Activated CD8-positive, alpha-beta memory T cell treated with anti-CD3 and anti-CD28 coated beads for 48 hours (primary cell): ENCODE data around the gene APLF.
"Not testable (repeated sequence)": the region's sequence is repeated elsewhere in the genome, so short reads cannot be mapped to it uniquely, and the experiment has no call there.

Experiments used
- DNase-seq, 3 experiments: peaks; one replicate each; pipeline ENCODE4 v3.0.0-alpha.2; 2020; ENCODE audit warnings: low read depth in 2 of 3, low spot score in 2 of 3

APLF gene

GRCh38 chr2:68527343-68528081, 60.1 kb downstream of the APLF start:
- DNase-seq: not testable (repeated sequence)

GRCh38 chr2:68529156-68529555, 61.8 kb downstream of the APLF start:
- DNase-seq: not testable (repeated sequence)

GRCh38 chr2:68529651-68530050, 62.3 kb downstream of the APLF start:
- not testable (repeated sequence) for DNase-seq

GRCh38 chr2:68536000-68536399, 68.6 kb downstream of the APLF start:
- no peak for DNase-seq

- DNase-seq: no peak
These were observed 69.6 kb downstream of the APLF start for GRCh38 chr2:68537011-68537410.

DNA sequence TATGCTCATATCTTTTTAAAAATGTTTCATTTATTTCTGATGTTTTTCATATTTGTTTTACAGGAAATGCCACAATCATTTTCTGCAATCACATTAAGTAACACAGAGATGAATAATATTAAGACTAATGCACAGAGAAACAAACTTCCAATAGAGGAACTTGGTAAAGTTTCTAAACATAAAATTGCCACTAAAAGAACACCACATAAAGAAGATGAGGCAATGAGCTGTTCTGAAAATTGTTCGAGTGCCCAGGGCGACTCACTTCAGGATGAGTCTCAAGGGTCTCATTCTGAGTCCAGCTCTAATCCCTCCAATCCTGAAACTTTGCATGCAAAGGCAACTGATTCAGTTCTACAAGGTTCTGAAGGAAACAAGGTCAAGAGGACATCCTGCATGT, 70.4 kb downstream of the APLF start:
- DNase-seq: no peak

DNA sequence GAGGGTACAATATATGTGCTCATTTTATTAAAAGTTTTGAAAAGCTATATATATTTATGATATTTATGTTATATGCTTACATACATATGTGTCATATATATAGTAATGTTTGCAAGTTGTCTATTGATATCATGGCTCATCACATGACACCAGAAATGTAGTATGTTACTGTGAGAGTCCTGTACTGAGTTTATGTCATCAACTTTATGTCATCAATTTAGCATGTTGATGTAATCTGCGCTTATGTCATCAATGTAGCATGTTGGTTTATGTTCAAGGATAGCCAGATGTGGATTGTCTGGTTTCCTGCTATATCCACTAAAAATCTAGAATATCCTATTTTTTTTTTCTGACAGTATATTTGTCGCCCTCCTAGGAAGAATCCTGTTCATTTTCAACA, 77.4 kb downstream of the APLF start:
- DNase-seq: no peak

- no peak for DNase-seq
These were observed 81.0 kb downstream of the APLF start for GRCh38 chr2:68548396-68548795.

DNA sequence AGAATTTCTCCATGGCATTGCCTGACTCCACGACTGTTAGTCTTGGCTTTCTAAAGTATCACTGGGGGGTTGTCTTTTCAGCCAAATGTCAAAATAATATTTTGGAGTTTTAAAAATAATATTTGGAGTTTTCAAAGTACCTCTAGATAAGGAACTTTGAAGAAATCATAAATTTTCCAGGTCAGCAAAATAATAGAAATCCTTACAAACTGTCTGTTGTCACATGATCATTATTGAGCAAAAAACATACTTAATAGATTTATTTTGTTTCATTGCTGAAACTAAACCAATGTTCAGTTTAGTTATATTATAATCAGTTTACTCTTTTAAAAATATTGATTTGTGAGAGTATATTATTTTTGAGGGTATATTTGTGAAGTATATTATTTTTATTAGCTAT, 85.7 kb downstream of the APLF start:
- no peak for DNase-seq

- DNase-seq: not testable (repeated sequence)
These were observed 88.2 kb downstream of the APLF start for GRCh38 chr2:68555425-68556206.

DNA sequence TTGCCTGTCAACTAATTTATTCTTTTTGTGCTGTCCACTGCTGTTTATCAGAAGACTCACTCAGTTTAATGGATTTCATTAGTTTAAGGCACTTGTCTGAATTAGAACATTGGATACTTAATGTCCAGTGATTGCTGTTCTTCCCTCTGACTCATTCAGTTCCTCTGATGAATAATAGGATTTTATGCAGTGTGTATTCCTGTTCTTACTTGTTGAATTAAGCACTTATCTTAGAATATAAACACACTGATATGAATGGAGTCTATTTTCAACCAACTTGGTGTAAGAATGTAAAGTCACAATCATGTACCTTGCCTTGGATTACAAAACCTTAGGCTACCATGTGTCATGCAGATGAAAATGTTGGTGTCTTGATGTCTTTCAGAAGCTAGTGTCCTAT, 89.0 kb downstream of the APLF start:
- DNase-seq: no peak

GRCh38 chr2:68558576-68558975, 91.2 kb downstream of the APLF start:
- no peak for DNase-seq

GRCh38 chr2:68559692-68560091, 92.3 kb downstream of the APLF start:
- DNase-seq: no peak

DNA sequence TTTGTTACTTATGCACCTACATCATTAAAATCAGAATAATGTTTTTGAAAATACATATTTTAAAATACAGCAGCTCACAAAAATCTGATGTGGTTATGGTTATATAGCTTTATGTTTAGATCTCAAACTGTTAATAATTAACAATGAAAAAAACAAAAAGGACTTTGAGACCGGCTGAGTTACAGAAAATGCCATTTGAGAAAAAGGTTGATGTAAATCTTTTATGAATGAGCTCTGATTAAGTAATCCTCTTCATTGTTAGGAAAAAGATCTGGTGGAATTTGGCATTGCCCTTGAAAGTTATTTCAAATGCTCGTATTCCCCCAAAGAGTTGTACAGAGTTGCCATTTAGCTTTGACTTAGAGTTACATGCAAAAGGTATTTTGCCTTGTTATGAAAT, 93.2 kb downstream of the APLF start:
- DNase-seq: no peak

- no peak for DNase-seq
These were observed 94.0 kb downstream of the APLF start for GRCh38 chr2:68561372-68561771.

DNA sequence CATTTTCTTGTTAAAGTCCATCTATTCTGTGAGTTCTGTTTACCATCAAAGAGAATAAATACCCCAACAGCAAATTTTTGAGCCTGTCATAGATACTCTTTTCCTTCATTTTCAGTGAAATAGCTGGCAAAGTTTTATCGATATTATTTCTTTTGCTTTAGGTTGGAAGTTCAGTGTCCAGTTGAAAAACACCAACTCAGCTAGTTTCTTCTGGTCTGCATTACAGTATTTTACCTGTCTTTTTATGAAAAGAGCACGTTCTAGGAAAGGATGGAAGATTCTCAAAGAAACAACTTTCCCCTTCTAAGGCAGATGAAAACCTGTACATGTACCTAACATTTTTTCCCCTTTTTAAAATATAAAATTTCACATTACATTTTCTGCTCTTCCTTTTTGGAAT, 95.5 kb downstream of the APLF start:
- DNase-seq: no peak

DNA sequence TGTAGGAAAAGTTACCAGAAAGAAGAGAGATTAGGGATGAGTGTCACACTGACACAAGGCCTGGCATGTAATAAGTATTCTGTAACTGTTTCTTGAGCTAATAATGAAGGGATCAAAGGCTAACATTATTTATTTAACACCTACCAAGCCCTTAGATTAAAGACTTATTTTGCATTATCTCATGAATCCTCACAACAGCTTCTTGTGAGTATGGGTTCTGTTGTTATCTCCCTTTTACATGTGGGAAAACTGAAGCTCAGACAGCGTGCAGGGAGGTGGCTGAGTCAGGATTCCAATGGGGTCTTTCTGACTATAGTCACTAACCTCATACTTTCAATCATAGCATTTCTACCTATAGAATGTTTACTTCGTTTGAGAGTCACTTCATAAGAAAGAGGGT, 97.0 kb downstream of the APLF start:
- no peak for DNase-seq

GRCh38 chr2:68565273-68565672, 97.9 kb downstream of the APLF start:
- DNase-seq: no peak

GRCh38 chr2:68565858-68566257, 98.5 kb downstream of the APLF start:
- DNase-seq: no peak

DNA sequence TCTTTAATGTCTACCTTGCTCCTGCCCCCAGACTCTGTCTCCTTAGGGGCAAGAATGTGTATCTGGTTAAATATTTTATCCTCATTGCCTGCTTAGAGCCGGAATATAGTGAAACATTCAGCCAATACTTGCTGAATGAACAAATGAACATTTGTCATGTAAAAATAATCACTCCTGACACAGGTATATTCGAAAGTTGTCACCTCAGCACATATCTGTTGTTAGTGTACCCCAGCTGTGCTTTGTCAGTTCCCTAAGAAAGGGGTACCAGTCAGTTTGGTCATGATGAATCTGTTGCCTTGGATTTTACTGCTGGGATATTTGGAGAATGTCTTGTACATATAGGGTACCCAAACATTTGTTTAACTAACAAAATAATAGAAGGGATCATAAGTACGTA, 99.0 kb downstream of the APLF start:
- no peak for DNase-seq

DNA sequence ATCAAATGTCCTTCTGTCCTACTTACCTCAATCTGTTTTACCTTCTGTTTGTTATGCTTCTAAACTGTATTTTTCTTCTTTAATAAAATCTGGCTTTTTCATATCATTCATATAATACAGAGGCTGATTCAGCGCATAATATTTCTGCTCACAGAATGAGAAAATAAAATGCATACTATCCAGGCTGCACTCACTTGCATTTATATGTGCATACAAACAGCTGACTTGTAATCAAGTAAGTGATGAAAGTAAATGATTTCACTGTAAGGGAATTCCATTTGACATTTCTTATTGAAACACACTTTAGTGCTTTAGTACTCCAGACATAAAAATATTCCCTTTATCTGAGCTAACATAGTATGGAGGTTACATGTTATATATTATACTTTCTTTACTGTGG, 100.7 kb downstream of the APLF start:
- no peak for DNase-seq

GRCh38 chr2:68569604-68570003, 102.2 kb downstream of the APLF start:
- DNase-seq: no peak

GRCh38 chr2:68570434-68570833, 103.0 kb downstream of the APLF start:
- not testable (repeated sequence) for DNase-seq
